Measurements from ENCODE around the gene CHID1. TPM values are rescaled to one million over a fixed set of nuclear protein-coding genes. Genes with fewer than 3 reads are reported as not detected.

The CHID1 gene
- total RNA-seq, 3 donors from 2014 or later: 58.3 to 79.5 (median 68.3) TPM

DNA sequence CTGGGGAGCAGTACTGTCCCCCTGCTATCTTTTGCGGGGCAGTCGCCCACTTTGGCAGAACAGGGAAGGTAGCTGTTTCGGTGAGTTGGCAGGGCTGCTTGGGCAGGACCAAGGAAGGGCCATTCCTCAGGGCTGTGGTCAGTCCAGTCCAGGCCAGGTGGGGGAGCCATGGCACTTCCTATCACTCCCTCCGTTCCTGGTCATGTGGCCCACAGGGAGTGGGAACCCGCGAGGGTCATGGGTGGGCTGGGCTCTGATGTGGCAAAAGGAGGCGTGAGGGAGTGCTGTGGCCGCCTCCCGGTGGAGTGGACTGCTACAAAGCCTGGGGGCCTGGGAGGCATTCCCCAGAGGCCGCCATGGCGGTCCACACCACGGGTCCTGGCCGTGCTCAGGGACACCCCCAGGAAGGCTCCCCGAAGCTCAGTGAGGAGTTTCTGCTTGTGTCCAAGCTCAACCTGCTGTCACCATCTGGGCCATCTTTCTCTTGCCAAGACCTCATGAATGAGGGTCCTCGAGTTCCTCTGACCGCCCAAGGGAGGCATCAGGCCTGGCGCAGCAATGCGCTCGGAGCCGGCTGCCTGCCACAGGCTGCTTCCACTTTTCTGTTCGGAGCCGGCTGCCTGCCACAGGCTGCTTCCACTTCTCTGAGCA, 11.9 kb downstream of the CHID1 start:
- Histone ChIP-seq H3K36me3 (peaks cover 18% of the 10 kb centered on the region), H3K9me3 (no peaks in the 10 kb centered on the region), H3K4me3 (no peak overlapping the region), H3K4me1 (no peaks in the 10 kb centered on the region), H3K27me3 (no peaks in the 10 kb centered on the region), H3K27ac (no peak overlapping the region)
- TF ChIP-seq POLR2A (IDR thresholded peaks at IDR 0.05) (no peak), POLR2AphosphoS5 (IDR thresholded peaks at IDR 0.05) (no peak)
- TF ChIP-seq, protein P1, sequence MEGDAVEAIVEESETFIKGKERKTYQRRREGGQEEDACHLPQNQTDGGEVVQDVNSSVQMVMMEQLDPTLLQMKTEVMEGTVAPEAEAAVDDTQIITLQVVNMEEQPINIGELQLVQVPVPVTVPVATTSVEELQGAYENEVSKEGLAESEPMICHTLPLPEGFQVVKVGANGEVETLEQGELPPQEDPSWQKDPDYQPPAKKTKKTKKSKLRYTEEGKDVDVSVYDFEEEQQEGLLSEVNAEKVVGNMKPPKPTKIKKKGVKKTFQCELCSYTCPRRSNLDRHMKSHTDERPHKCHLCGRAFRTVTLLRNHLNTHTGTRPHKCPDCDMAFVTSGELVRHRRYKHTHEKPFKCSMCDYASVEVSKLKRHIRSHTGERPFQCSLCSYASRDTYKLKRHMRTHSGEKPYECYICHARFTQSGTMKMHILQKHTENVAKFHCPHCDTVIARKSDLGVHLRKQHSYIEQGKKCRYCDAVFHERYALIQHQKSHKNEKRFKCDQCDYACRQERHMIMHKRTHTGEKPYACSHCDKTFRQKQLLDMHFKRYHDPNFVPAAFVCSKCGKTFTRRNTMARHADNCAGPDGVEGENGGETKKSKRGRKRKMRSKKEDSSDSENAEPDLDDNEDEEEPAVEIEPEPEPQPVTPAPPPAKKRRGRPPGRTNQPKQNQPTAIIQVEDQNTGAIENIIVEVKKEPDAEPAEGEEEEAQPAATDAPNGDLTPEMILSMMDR (IDR thresholded peaks at IDR 0.05): no peak
- intact Hi-C loops (cut with DNase I; ENCODE audit: low total_unique reads): no loop called here
- no peak for DNase-seq (ENCODE audit: low spot score in 2 of 2)

DNA sequence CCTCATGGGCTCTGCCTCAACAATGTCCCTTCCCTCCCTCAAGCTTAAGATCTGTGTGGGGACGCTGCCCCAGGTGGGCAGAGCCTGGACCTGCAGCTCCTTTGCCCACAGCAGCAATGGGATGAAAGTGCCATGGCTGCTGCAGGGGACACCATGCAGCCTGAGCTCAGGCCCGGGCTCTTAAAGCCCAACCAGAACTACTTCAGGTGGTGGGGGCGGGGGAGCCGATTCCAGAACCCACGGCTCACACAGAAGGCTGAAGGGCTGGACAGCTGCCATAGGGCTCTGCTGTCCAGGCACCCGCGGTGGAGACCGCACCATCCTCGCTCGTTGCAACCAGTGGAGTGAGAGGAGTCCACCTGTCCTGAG, 12.5 kb downstream of the CHID1 start:
- Histone ChIP-seq H3K36me3 (peaks cover 17% of the 10 kb centered on the region), H3K4me1 (no peaks in the 10 kb centered on the region)

DNA sequence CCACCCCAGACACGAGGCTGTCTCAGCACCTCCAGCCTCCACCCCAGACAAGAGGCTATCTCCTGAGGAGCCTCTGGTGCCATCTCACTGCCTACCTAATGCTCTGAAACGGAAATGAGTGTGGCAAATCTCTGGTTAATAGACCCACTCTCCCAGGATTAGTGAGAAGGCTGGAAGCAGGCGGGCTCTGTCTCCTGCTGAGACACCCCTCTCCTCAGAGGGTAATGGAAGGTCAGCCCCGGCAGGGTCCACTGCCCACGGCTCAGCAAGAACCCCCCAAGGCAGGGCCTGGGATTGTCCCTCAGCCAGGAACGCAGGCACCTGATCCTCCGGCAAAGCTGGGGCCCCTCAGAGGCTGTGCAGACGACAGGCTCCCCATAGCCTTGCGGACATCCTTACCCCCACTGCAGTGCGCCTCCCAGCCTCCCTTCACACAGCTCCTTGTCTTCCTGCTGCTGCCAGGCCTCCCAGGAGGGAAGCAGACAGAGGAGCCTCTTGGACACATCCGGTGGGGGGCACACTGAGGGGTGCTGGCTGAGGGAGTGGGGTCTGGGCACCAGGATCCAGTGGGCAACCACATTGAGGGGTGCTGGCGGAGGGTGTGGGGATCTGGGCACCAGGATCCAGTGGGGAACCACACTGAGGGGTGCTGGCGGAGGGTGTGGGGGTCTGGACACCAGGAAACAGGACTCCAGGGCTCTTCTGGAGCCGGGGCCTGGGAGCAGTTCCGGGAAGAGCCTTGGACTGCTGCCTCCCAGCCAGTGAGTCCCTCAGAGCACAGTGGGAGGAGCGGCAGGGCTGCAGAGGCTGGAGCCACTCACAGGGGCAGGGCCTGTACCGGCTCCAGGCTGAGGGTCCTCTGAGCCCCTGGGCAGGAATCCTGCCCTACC, 13.1 kb downstream of the CHID1 start:
- no peak overlapping the region for H3K4me3 ChIP-seq
- TF ChIP-seq, protein P1 (IDR thresholded peaks at IDR 0.05): no peak
- TF ChIP-seq POLR2AphosphoS5 (IDR thresholded peaks at IDR 0.05) (no peak), POLR2A (IDR thresholded peaks at IDR 0.05) (no peak)
- DNase-seq (ENCODE audit: low spot score in 2 of 2): no peak
- peaks cover 11% of the 10 kb centered on the region for H3K36me3 ChIP-seq
- H3K27ac ChIP-seq: no peak overlapping the region
- H3K9me3 ChIP-seq: no peaks in the 10 kb centered on the region
- intact Hi-C loops (cut with DNase I; ENCODE audit: low total_unique reads): no loop called here
- H3K4me1 ChIP-seq: no peaks in the 10 kb centered on the region
- H3K27me3 ChIP-seq: no peaks in the 10 kb centered on the region

More for the DNA sequence above, 12.5 kb downstream of the CHID1 start:
- intact Hi-C loops (cut with DNase I; ENCODE audit: low total_unique reads): no loop called here
- no peak overlapping the region for H3K4me3 ChIP-seq
- no peak for TF ChIP-seq POLR2AphosphoS5 (IDR thresholded peaks at IDR 0.05)
- TF ChIP-seq POLR2A (IDR thresholded peaks at IDR 0.05): no peak
- TF ChIP-seq, protein P1 (IDR thresholded peaks at IDR 0.05): no peak
- H3K27me3 ChIP-seq: no peaks in the 10 kb centered on the region
- no peak overlapping the region for H3K27ac ChIP-seq
- H3K9me3 ChIP-seq: no peaks in the 10 kb centered on the region
- DNase-seq (ENCODE audit: low spot score in 2 of 2): no peak

DNA sequence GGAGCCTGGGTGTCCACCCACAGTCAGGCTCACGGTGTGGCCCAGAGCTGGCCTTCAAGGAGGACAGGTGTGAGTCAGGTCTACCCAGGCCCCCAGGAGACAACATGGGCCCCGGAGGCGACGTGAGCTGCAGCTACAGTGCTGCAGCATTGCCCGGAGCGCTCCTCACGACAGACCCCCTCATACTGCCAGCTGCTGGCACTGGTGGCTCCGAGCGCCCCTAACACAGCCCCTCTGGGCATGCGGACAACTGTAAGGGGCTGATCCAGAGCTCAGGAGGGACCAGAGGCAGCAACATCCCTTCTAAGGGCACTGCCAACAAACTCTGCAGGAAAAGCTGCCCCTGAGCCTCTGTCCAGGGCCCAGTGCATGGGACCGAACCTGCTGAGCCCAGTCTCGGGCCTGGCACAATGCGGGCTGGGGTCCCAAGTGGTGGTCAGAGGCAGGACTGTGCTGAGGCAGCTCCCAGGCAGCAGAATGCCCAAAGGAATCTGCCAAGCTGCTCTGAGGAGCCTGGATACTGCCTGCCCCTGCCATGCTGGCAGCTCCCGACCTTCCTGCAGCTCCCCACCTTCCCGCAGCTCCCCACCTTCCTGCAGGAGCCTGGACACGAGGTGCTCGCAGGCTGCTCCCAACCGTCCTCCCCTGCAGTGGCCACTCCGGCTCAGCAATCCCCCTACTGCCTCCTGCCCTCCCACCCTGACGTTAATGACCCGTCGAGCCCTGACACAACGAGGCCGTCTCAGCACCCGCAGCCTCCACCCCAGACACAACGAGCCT, 15.1 kb downstream of the CHID1 start:
- intact Hi-C loops (cut with DNase I; ENCODE audit: low total_unique reads): no loop called here

More for the DNA sequence above, 15.1 kb downstream of the CHID1 start:
- H3K27ac ChIP-seq: no peak overlapping the region
- no peak for DNase-seq (ENCODE audit: low spot score in 2 of 2)
- no peaks in the 10 kb centered on the region for H3K27me3 ChIP-seq
- H3K4me3 ChIP-seq: no peak overlapping the region
- no peak for TF ChIP-seq POLR2AphosphoS5 (IDR thresholded peaks at IDR 0.05)
- TF ChIP-seq POLR2A (IDR thresholded peaks at IDR 0.05): no peak
- TF ChIP-seq, protein P1 (IDR thresholded peaks at IDR 0.05): no peak
- no peaks in the 10 kb centered on the region for H3K36me3 ChIP-seq
- H3K9me3 ChIP-seq: no peaks in the 10 kb centered on the region
- H3K4me1 ChIP-seq: no peaks in the 10 kb centered on the region

Measured in breast epithelium (tissue), 4 donors.